HL-60/S4 treated with retinoic acid at 250 ng/mL for 4 days and 3 days (cell line): Measurements from ENCODE around the gene GBF1.
"Not testable (repeated sequence)": the region's sequence is repeated elsewhere in the genome, so short reads cannot be mapped to it uniquely, and the experiment has no call there.

ENCODE experiments used
- in situ Hi-C: fragments of 300-500 bp; cut with MboI; formaldehyde crosslinking; loops from 2 replicates; pipeline ENCODE4 v1.7.0; 2022; ENCODE audit warnings: low sequenced_read_pairs

The GBF1 gene

DNA sequence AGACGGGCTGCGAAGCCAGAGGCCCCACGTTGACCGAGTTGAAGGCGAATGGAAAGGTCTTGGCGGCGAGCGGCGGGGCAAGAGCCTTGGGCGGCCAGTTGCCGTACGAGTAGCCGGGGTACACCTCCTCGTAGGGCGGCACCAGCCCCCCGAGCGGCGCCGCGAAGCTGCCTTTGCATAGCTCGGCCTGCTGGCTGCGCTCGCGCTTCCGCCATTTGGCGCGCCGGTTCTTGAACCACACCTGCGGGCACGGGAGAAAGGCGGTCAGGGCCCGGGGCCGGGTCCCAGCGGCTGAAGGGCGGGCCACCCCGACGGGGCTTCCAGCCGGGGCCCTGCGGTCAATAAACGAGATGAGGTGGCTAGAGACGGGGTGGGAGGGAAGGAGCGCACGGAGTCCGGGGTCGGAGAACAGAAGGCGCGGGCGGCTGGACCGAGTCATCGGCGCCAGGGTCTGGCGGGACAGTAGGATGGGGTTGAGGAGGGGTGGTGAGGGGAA lies 14.4 kb upstream of the GBF1 start:
- in situ Hi-C loops: loop anchor here (10.0 to 25.0 kb wide), 2 partner anchors 124 to 356 kb away; no protein-coding TSS in a partner anchor

DNA sequence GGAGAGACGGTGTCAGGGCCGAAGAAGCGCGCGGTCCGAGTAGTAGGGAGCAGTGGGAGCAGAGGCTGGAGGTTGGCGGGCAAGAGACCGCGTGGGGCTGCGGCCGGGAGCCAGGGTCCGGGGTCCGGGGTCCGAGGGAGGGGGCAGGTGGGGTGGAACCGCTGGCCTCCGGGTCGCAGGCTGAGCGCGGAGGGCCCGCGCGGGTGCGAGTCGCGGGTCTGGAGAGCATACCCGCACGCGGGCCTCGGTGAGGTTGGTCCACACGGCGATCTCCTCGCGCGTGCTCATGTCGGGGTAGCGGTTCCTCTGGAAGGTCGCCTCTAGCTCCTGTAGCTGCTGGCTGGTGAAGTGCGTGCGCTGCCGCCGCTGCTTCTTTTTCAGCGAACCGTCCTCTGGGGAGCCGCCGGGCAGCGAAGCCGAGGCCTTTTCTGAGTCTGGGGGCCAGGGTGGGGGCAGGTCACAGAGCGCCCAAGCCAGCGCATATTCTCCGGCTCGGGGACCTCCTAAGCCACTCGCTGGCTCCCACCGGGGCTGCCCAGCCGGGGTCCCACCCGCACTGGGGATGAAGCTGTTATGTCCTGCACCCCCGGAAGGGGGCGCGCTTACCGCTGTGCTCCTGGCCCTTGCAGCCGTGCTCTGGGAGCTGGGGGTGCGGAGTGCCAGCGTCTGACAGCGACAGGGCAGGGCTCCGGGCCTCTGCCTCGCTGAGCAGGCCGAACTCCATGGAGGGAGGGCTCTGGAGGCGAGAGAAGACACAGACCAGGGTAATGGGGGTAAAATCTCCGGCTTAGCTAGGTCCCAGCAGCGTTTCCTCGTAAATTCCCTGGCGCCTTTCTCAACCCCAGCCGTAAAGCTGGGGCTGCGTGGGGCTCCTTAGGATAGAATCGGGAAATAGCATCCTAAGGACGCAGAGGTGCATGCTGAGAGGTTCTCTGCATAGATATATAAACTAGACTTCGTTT lies 13.7 kb upstream of the GBF1 start:
- in situ Hi-C loops: loop anchor here (10.0 to 25.0 kb wide), 2 partner anchors 123 to 356 kb away; no protein-coding TSS in a partner anchor

DNA sequence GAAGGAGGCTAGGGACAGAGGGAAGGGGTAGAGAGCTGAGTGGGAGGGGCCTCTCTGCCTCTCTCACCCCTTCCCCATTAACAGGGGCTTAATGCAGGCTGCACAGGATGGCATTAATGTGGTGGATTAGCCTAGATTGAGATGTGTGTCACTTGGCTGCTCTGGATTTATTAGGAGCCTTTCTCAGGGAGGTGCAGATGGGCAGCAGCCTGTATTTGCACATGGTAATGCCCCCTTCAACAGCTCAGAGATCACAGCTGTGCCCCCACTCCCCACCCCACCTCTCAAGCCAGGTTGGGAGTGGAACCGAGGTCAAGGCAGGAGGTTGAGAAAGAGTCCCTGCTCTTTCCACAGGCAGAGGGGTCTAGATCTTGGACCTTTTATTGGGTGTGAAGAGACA lies 11.3 kb upstream of the GBF1 start:
- in situ Hi-C loops: loop anchor here (10.0 to 25.0 kb wide), 2 partner anchors 121 to 353 kb away; no protein-coding TSS in a partner anchor

DNA sequence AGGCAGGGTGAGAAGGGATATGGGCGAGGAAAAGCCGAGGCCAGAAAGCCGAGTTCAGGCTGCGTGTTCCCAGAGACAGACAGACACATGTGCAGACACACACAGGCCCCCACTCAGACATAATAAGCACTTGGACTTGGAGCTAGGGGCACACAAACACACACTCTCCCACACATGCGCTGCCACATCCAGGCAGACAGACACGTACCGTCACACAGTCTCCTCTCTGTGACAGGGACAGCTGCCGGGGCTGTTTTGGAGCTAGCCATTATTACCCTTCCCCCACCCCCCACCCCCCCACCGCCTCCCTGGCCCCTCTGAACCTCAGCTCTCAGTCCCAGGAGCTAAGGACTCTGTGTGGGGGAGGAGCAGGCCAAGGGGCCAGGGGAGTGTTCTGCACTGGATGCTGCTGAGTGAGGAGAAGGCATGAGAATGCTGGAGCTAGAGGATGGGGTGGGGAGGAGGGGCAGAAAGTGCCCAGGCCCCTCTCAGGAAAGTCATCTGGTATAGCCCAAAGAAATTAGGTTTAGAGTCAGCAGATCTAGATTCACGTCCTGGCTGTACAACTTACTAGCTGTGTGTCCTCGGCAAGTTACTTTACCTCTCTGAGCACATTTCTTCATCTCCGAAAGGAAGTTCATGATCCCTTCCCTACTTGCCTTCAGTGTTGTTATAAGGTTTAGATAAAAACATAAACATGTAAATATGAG lies 10.3 kb upstream of the GBF1 start:
- in situ Hi-C loops: loop anchor here (10.0 to 25.0 kb wide), 2 partner anchors 120 to 352 kb away; no protein-coding TSS in a partner anchor

DNA sequence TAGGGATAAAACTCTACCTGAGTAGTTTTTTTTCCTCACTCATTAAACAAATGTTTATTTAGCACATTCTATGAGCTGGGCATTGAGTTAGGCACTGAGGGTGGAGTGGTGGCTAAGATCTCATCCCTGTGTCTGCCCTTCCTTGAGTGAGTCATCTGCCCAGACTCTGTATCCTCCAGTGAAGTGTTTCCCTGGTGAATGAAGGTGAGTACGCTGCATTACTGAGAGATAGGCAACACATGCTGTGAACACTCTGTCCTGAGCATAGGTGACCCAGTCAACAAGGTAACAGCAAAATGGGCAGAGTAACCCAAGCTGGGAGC lies 9.8 kb upstream of the GBF1 start:
- in situ Hi-C loops: loop anchor here (10.0 to 25.0 kb wide), 2 partner anchors 119 to 352 kb away; no protein-coding TSS in a partner anchor

DNA sequence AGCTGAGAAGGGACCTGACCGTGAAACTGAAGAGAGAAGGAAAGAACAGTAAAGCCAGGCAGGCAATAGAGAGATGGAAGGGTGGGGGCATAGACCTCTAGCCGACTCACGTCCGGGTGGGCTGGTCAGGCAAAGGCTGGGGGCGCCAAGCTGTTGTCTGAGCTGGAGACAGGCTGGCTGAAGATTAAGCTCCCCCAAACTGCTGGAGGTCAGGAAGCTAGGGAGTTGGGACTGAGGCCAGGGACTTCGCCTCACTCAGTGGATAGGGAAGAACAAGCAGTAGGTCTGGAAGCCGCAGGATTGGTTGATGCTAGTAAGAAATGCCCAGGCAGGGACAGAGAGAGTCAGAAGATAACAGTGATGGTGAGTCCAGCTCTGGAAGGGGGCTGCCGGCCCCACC lies 9.3 kb upstream of the GBF1 start:
- in situ Hi-C loops: loop anchor here (10.0 to 25.0 kb wide), 2 partner anchors 119 to 351 kb away; no protein-coding TSS in a partner anchor

DNA sequence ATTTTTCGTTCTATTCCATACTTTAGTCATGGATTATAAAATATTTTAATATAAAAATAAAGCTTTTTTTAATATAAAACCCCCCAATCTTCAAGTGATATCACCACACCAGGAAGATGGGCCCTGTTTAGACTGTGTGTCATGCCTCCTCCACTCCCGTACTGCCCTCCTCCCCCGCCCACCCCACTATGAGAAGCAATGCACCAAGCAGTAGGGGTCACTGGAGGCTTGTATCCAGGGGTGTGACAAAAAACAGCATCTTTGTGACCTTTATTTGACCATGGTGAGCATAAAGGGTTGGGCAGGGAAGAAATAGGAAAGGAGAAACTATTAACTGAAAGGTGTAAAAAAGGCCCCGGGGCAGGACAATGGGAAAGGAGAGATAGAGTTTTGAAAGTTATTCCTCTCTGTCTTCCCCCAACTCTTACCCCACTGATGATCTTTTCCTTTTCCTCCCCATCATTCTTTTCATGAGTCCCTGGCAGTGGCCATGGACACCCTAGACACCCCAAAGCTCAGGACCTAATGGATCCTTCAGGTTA lies 7.5 kb upstream of the GBF1 start:
- in situ Hi-C loops: loop anchor here (10.0 to 25.0 kb wide), 2 partner anchors 117 to 350 kb away; no protein-coding TSS in a partner anchor

DNA sequence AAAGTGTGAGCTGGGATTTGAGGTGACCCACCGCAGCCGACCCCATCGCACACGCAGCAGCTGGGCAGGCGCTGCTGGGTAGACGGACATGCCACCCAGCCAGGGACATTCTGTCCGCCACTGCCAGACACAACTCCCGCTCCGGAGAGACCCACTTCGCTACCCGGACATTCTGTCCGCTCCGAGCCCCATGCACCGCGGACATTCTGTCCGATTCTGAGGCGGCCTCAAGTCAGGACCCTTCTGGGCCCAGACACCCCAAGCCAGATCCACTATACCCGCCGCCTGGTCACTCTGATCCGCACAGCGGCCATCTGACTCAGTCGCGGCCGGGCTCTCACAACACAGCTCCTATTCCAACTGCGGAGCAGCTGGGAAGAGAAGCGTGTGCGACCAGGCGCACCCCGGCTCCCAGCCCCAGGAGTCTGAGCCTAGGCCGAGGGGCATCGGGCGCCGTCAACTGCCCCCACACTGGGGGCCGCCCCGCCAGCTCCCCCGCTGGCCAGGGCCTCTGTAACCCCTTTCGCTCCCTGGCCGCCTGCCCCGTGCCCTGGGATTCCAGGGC lies 4.8 kb upstream of the GBF1 start:
- in situ Hi-C loops: loop anchor here (25.0 kb wide), 1 partner anchor 347 kb away; no protein-coding TSS in a partner anchor

DNA sequence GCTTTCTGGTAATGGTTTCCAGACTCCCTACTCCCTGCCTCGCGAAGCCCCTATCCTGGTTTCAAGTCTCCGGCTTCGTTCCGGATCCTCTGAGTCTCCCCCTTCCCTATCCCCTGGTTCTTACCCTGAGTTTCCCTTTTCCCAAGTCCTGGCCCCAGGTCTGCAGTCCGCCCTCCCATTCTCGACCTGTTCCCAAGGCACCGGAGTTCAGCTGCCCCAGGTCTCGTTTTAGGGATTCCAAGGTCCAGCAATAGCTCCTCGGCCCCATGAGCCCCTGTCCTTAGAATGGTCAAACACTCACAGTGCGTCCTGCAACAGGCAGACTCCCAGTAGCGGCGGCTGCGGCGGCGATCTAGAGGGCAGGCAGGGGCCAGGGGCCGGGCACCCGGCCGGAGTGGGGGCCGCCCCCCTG lies 4.3 kb upstream of the GBF1 start:
- in situ Hi-C loops: loop anchor here (25.0 kb wide), 1 partner anchor 346 kb away; no protein-coding TSS in a partner anchor

DNA sequence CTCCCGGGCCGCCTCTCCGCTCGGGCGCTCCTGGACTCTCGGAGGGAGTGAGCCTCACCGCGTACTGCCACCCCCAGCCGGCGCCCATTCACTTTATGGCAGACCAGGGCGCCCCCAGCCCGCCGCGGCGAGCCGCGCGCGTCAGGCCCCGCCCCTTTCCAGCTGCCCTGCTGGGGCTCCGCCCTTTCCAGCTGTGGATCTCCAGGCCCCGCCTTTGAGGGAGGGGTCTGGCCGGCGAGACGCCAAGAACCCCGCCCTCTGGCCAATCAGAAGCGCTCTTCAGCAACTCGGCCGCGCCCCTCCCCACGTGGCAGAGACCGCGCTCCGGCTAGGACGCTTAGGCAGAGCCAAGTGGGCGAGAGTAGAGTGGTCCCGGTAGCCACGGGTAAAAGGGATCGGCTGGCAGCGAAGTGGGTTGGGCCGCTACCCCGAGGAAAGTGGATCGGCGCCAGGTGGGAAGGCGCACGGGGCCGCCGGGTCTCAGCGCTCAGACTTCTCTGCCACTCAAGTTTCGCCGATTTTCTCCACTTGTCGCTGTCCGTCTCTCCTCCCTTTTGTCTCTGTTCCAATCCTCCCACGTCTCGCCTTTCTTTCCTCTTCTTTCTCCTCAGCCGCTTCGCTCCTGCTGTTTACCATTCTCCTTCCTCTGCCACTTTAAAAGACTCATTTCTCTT lies 3.8 kb upstream of the GBF1 start, which contains the start of gene PITX3:
TSS of gene PITX3 (minus strand) at position 69 of the 674 bp plus-strand sequence. CDS start 9,432 bp downstream, outside the sequence.
- in situ Hi-C loops: loop anchor here (25.0 kb wide), 1 partner anchor 346 kb away; no protein-coding TSS in a partner anchor

DNA sequence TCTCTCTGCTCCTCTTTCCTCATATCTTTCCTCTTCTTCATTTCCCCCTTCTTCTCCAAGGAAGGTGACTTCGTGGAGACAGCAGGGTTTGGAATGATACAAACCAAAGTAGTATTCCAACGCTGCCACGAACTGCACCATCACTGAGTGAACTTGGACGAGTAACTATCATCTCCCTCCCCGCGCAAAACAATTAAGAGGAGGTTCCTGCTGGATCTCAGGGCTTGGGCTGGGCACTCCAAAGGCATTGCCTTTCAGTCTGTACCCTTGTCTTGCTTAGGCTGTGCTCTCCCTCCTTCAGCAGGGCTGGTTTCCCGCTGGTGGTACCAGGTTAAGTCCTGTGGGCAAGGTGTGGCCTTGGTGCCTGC lies 3.2 kb upstream of the GBF1 start:
- in situ Hi-C loops: loop anchor here (25.0 kb wide), 1 partner anchor 345 kb away; no protein-coding TSS in a partner anchor

DNA sequence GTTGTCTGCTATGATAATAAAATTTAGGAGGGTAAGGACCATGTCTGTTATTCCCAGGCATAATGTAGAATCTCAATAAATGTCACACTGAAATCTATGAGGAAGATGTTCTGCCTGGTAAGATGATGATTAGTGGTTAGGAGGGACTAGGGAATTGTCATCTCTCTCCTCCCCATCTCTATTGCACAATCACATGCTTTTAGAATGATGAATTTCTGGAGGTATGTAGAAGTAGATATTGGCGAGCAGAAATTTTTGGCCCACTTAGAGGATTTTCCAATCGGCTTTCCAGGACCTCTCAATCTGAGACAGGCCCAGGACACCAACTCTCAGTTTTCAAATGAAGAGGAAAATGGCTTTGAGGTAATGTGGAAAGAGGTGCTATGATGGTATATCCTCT lies 2.0 kb upstream of the GBF1 start:
- in situ Hi-C loops: loop anchor here (25.0 kb wide), 1 partner anchor 344 kb away; no protein-coding TSS in a partner anchor

DNA sequence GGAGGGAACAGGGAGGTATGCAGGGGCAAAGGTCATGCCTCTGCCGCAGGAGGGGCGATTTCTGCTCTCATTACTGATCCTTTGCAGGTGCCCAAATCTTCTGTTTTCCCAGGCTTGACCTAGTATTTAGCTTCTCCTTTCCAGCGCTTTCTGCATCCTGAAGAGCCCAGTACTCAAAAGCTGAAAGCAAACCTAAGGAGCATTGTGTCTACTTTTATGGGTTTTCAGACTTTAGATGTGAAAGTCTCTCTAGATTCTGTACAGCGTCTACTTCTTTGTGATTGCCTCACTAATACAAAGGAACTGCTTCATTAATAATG lies 560 bp downstream of the GBF1 start:
- in situ Hi-C loops: loop anchor here (25.0 kb wide), 1 partner anchor 341 kb away; no protein-coding TSS in a partner anchor

DNA sequence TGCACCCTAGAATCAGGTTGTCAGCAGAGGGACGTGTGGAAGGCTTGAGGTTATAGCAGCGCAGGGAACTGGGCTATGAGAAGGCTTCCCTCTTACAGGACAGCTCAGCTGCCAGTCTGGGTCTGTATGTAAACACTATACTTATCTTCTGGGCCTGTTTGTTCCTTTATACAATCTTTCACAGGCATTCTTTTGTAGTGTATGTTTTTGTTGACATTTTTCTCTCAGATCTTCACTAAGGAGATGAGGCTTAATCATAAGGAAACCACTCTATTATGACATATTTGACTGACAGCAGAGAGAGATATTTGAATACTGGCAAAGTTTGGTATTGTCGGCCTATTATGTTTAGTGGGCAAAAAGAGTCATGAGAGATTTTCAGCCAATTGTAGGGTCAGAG lies 929 bp downstream of the GBF1 start:
- in situ Hi-C loops: loop anchor here (25.0 kb wide), 1 partner anchor 341 kb away; no protein-coding TSS in a partner anchor

DNA sequence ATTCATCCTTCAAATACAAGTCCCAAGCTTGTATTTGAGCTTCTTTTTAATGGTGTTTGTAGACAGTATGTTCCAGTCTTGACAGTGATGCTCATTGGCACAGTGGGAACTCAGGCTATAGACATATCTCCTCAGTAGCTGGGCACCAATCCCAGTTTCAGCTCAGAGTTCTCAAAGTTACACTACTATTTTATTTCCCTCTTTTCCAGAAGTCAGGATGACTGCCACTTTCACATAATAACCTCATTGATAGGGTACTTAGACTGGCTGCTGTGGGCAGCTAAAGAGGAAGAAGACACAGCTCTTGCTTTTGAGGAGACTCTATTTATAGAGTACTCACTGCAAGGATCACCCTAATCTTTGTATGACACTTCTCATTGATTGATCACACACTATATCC lies 2.4 kb downstream of the GBF1 start:
- in situ Hi-C loops: loop anchor here (25.0 kb wide), 1 partner anchor 340 kb away; no protein-coding TSS in a partner anchor

DNA sequence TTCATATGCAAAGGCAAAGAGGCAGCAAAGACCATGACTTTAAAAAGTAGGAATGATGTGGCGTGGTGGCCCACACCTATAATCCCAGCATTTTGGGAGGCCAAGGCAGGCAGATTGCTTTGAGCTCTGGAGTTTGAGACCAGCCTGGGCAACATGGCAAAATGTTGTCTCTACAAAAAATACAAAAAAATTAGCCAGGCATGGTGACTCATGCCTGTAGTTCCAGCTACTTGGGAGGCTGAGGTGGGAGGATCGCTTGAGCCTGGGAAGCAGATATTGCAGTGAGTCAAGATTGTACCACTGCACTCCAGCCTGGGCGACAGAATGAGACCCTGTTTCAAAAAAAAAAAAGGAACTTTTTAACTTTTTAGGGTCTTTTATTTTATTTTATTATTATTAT lies 7.2 kb downstream of the GBF1 start:
- in situ Hi-C loops: not testable (repeated sequence)

DNA sequence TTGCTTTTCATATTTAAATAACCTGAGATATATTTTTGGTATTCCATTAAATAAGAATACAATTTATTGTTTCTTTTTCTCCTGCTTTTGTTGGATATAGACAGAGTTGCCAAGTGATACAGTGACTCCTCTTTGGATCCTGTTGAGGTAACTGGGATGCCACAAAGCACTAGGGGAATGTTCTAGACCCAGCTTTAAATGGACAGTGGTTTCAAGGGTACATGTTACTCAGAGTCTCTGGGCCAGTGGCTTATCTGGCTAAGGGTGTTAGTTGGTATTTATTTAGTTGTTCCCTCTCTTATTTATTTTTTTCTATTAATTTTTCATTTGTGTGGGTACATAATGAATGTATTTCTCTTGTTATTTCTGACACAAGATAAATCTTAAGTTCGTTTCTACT lies 9.1 kb downstream of the GBF1 start:
- in situ Hi-C loops: no loop called here

DNA sequence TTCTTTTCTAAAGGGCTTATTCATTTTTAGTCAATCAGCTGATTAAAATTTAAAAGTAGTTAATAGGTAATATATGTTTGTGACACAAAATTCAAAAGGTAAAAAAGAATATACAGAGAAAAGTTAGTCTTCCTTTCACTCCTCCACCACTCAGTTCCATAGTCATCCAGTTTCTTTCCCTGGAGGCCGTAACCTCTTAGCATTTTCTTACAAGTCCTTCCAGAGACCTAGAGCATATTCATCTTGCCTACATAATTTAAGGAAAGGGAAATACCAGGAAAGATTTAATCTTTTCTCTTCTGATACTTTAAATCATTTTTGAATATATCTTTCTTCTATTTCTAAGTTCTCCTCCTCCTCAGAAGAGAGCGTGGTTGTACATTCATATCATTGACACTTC lies 10.1 kb downstream of the GBF1 start:
- in situ Hi-C loops: no loop called here

DNA sequence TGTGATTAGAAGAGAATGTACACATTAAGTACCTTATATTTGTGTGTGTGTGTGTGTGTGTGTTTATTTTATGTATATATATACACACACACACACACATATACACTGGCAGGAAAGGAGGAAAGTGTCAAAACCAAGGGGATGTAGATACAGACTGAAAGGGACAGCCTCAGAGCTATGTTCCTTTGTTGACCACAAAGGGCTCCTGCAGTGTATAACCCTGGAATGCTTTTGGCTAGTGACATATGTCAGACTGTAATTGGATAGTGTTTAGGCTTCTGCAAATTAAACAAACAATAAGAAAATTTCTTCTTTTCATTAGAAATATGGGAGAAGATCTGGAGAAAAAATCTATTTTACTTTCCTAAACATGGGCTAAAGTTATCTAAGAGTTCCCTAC lies 15.9 kb downstream of the GBF1 start:
- in situ Hi-C loops: no loop called here

DNA sequence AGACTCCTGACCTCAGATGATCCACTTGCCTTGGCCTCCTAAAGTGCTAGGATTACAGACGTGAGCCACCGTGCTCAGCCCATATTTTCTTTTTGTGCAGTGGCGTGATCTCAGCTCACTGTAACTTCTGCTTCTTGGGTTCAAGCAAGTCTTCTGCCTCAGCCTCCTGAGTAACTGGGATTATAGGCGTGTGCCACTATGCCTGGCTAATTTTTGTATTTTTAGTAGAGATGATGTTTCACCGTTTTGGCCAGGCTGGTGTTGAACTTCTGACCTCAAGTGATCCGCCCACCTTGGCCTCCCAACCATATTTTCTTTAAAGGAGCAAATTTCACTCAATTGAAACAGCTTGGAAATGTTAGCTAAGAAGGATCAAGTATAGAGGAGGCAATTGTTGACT lies 16.5 kb downstream of the GBF1 start:
- in situ Hi-C loops: no loop called here
